ENCODE results near the gene ZNF683.

DNA sequence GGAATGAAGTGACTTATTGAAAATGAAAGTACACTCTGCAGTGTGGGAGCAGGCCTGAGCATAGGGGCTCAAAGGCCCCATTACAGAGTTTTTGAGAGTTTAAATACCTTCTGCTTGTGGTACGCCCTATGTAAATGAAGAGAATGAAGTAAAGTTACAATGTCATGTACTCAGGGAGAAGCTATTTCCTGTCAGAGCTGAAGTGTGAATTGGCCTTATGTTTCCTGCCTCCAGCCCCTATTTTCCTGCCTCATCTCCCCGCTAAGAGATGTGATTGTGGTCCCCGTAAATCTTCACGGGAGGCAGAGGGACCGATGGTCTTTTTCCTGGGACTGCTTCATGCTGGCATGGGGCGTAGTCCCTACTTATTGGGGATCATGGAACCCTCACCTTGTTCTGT is 2.5 kb upstream of the ZNF683 start:
- TF ChIP-seq ZNF12 (CRISPR knock-in tag; IDR thresholded peaks at IDR 0.05) (no peak), EP300 (IDR thresholded peaks at IDR 0.05; ENCODE audit: low read length) (no peak), ELF4 (CRISPR knock-in tag; IDR thresholded peaks at IDR 0.05) (no peak)
